ENCODE measurements around the gene IPCEF1. TPM values are rescaled to one million over a fixed set of nuclear protein-coding genes. Genes with fewer than 3 reads are reported as not detected.

Gene IPCEF1
- total RNA-seq, 1 donor from 2014 or later = not detected

- Histone ChIP-seq H3K9me3 (no peaks in the 10 kb centered on the region), H3K4me1 (no peaks in the 10 kb centered on the region), H3K36me3 (no peaks in the 10 kb centered on the region), H3K27ac (no peak overlapping the region), H3K4me3 (no peak overlapping the region), H3K27me3 (no peaks in the 10 kb centered on the region)
- TF ChIP-seq CTCF (IDR thresholded peaks at IDR 0.05) = no peak
- intact Hi-C loops (cut with DNase I) = no loop called here
- no peak for DNase-seq (ENCODE audit: low spot score in 2 of 2)
These were observed 26.1 kb upstream of the IPCEF1 start for GRCh38 chr6:154382740-154383139.

GRCh38 chr6:154381548-154381947, 24.9 kb upstream of the IPCEF1 start:
- DNase-seq (ENCODE audit: low spot score in 2 of 2) = no peak
- TF ChIP-seq CTCF (IDR thresholded peaks at IDR 0.05) = no peak
- Histone ChIP-seq H3K27me3 (no peaks in the 10 kb centered on the region), H3K9me3 (no peaks in the 10 kb centered on the region), H3K4me3 (no peak overlapping the region), H3K36me3 (no peaks in the 10 kb centered on the region), H3K27ac (no peak overlapping the region), H3K4me1 (no peaks in the 10 kb centered on the region)
- intact Hi-C loops (cut with DNase I) = no loop called here

GRCh38 chr6:154380741-154381140, 24.1 kb upstream of the IPCEF1 start:
- H3K27me3 ChIP-seq = no peaks in the 10 kb centered on the region
- no peaks in the 10 kb centered on the region for H3K9me3 ChIP-seq
- H3K4me1 ChIP-seq = no peaks in the 10 kb centered on the region
- H3K27ac ChIP-seq = no peak overlapping the region
- DNase-seq (ENCODE audit: low spot score in 2 of 2) = no peak
- no peak overlapping the region for H3K4me3 ChIP-seq
- TF ChIP-seq CTCF (IDR thresholded peaks at IDR 0.05) = no peak
- intact Hi-C loops (cut with DNase I) = no loop called here
- no peaks in the 10 kb centered on the region for H3K36me3 ChIP-seq

- no peaks in the 10 kb centered on the region for H3K36me3 ChIP-seq
- H3K27ac ChIP-seq = no peak overlapping the region
- DNase-seq (ENCODE audit: low spot score in 2 of 2) = no peak
- intact Hi-C loops (cut with DNase I) = loop anchor here (10.0 kb wide), 1 partner anchor 225 kb away; no protein-coding TSS in a partner anchor
- no peaks in the 10 kb centered on the region for H3K9me3 ChIP-seq
- no peak for TF ChIP-seq CTCF (IDR thresholded peaks at IDR 0.05)
- H3K27me3 ChIP-seq = no peaks in the 10 kb centered on the region
- no peaks in the 10 kb centered on the region for H3K4me1 ChIP-seq
- H3K4me3 ChIP-seq = no peak overlapping the region
These were observed 23.0 kb upstream of the IPCEF1 start for GRCh38 chr6:154379585-154379984.

GRCh38 chr6:154378518-154378917, 21.9 kb upstream of the IPCEF1 start:
- intact Hi-C loops (cut with DNase I) = loop anchor here (10.0 kb wide), 1 partner anchor 224 kb away; no protein-coding TSS in a partner anchor
- no peak overlapping the region for H3K4me3 ChIP-seq
- no peak overlapping the region for H3K27ac ChIP-seq
- H3K36me3 ChIP-seq = no peaks in the 10 kb centered on the region
- no peak for TF ChIP-seq CTCF (IDR thresholded peaks at IDR 0.05)
- H3K27me3 ChIP-seq = no peaks in the 10 kb centered on the region
- H3K4me1 ChIP-seq = no peaks in the 10 kb centered on the region
- no peak for DNase-seq (ENCODE audit: low spot score in 2 of 2)
- H3K9me3 ChIP-seq = no peaks in the 10 kb centered on the region

- Histone ChIP-seq H3K4me1 (no peaks in the 10 kb centered on the region), H3K36me3 (no peaks in the 10 kb centered on the region), H3K27me3 (no peaks in the 10 kb centered on the region), H3K4me3 (no peak overlapping the region), H3K9me3 (no peaks in the 10 kb centered on the region), H3K27ac (no peak overlapping the region)
- intact Hi-C loops (cut with DNase I) = loop anchor here (10.0 kb wide), 1 partner anchor 223 kb away; no protein-coding TSS in a partner anchor
- no peak for TF ChIP-seq CTCF (IDR thresholded peaks at IDR 0.05)
- no peak for DNase-seq (ENCODE audit: low spot score in 2 of 2)
These were observed 21.1 kb upstream of the IPCEF1 start for GRCh38 chr6:154377726-154378125.

Measured in ascending aorta (tissue), 2 donors.